Fibroblast of skin of left quadriceps (primary cell): ENCODE data around the gene MAB21L1.

ENCODE experiments used
- DNase-seq, 2 experiments: peaks; one replicate each; pipeline ENCODE4 v3.0.0-alpha.2; 2013; ENCODE audit warnings: low read depth in 2 of 2

The MAB21L1 gene

DNA sequence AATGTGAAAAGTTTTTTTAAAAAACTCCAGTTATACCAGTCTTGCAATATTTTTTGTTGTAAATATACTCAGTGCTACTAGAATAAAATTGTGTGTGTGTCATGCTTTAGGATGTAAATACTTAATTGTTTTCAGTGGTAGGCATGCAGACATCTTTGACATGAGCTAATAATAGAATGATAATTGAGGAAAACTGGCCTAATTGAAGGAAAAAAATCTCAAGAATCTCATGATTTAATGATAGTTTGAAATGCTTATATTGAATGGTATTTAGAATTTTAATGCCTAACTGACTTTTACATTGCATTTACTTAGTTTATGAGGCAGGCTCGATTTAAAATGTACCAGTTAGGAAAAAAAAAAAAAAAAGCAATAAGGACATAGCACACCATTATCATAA, 3.2 kb upstream of the MAB21L1 start:
- no peak for DNase-seq

DNA sequence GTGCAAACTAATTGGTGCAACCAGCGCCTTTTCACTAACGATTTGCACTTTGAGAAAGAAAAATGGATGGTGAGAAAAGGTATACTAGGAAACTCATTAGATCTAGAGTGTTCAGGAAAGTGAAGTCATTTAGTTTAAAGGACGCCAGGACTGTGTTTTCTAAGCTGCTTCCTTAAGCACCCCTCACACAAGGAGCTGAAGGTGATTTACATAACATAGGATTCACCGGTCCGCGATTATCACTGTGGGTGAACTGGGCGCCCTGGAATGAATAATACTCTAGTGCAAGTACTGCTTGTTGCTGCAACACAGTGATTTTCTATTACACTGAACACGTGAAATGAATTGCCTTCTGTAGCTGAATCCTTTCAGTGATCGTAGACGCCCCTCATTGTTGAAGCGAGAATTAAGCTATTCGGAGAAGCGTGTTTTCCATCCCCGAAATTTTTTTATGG, 2.6 kb upstream of the MAB21L1 start:
- no peak for DNase-seq

DNA sequence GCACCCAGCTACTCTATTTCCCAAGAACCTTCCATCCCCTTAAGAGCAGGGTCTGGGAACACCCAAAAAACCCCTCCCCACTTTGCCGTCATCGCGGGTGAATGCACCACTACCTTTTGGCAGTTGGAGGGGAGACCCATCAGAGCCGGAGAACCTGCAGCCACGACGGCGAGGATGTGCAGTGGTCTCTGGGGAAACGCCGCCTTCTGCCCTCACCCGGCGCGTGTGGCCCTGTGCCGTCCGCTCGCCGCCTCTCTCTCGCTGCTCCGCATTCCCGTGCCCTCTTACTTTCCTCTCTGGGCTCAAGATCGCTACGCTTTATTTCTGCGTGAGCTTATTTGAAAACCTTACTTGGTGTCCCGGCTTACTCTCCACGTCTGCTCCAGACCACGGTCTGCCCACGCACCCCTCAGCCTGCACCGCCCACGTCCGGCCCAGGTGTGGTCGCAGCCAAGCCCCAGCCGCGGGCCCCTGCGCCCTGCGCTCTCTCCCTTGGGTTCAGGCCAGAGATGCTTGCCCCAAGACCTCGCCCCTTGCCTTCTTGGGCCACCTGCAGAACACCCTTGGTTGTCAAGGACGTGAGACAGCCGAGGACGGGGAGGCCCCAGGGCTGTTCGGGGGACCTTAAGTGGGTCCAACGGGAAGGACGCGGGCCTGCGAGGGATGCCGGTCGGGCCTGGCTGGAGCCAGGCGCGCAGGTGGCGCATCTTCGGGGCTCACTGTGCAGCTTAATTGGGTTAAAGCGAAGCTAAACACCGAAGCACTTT, 2.0 kb upstream of the MAB21L1 start:
- DNase-seq = no peak

DNA sequence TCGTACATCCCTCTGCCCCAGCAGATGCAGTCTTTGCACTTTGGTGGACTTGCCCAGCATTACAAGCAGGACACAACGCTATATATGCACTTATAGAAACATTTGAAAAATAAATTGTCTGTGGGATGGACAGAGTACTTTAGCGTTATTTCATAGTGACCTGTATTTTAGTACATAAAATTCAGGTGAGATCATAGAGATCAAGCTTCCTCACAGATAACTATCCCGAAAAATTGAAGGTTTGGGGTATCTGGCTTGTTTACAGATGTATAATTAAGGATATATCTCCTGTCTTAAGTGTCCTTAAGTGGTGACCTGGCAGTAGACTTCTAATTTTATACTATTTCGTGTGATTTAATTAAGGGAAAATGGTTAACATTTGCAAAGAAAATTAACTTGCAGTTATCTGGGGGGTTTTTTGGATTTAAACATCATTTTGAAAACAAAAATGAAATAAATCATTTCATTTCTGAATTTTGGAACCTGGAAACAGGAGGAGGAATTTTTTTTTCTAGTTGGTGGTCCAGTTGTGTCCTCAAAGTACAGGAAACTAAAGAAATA, 977 bp upstream of the MAB21L1 start:
- DNase-seq = no peak

DNA sequence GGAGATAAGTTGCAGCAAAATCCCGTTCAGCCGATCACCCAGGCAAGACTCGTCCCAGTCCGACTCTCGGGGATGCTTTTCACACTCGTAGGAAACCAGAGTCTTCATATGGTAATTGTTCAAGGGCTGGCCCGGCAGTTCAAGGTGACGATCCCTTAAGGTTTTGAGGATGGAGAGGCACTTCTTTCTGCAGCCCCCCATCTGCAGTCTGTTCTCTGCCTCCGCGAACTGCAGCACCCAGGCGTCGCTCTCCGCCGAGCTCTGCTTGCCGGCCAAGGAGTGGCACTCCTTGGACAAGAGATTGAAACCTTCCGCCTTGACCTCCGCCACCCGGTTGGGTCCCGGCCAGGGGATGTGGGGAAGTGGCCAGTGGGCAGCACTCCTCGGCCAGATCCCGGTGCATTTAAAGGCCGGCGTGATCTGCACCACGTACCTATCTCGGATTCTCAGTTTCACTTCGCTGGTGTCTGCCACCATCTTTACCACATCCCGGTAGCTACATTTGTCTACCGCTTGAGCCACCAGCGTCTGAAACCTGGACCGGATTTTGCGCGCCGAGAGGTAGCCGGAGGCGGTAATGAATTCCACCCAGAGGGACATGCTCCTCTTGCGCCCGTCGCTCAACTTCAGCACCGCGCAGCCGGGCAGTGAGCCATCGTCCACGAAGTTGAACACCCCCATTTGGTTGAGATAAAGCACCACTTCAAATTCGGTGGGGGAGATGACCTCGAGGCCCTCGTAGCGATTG, 1.1 kb downstream of the MAB21L1 start:
- DNase-seq = no peak

DNA sequence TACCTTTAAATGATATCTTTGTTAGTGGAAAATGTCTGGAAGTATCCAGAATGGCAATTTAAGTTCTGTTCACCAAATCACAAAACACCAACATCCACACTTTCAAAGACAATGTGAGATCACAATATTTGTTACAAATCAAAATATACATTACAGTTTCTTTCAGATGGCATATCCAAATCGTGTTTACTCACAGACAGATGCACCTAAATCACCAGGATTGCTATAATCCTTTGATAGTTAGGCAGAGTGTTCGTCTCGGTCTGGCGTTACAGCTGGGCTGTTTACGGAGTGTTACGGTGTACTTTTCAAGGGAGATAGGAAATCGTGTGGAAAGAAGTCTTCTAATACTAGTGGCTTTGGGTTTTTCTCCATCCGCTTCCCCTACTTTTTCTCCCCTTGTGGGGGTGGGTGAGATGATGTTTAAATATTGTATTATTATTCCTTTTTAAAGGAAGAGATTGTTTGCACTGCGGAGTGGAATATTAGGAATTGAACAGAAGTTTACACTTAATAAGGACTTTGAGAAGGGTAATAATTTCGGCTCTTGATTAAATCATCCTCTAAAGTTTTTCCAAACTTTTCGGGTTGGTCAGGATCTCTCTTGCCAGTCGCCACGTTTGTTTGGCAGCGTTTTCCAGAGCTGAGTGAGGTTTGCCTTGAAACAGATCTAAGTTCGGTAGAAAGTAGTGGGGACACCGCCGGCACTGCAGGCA, 1.8 kb downstream of the MAB21L1 start:
- DNase-seq = no peak

DNA sequence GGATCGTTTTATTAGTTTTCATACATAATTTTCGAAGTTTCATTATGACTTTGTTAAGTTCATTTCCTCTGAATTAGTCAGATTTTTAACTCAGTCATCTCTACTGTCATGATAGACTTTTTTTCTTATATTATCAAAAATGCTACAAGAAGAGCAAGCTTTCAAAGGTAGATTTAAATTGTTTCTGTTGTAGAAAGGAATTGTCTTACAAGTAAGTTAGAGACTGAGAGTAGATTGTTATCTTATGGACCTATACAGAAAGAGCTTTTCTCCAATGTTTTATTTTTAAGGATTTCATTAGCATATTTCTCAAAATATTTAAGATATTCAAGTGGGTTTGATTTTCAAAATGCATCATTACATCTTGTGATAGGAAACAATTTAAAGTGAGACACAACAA, 2.7 kb downstream of the MAB21L1 start:
- DNase-seq = no peak

DNA sequence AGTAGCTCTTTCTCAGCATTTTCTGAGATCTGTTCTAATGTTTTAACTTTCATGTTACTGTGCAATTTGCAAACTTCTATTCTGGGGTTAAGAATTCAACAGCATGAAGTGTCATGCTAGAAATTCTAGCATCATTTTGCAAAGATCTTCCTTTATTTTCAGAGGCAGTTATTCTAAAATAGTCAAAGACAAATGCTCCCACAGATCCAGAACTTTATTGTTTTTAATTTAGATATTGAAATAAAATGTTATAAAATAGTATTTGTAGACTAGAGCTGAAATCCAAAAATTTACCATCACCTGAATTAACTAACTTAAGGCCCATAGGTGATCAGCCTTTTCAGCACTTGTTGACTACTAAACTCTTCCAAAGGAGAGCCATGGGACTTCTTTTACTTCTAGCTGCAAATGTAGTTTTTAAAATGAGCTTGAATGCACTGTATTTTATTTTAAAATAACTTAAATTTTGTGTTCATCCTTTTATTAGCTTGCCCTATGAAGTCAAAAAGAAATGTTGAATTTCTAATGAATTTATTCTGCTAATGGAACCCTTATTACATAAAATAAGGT, 3.2 kb downstream of the MAB21L1 start:
- no peak for DNase-seq

DNA sequence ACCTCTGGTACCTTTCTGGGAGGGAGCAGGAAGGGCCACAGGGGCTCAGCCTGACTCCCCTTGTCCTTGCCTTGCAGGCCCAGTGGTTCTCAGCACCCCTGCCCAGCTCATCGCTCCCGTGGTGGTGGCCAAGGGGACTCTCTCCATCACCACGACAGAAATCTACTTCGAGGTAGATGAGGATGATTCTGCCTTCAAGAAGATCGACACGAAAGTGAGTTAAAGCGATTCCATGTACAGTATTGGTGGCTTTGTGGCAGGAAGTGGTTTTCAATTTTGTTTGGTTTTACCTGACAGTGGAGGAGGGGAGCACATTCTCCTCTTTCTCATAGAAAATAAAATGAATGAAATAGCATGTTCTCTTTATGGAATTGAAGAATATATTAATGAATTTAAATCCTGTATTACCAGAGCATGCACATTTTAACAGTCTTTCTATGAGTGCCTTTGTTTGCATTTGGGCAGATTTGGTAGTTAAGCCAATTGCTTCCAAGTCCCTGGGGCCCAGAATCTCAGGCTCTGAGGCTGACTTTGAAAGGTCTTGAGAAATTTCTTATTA, 4.1 kb downstream of the MAB21L1 start:
- DNase-seq = no peak

DNA sequence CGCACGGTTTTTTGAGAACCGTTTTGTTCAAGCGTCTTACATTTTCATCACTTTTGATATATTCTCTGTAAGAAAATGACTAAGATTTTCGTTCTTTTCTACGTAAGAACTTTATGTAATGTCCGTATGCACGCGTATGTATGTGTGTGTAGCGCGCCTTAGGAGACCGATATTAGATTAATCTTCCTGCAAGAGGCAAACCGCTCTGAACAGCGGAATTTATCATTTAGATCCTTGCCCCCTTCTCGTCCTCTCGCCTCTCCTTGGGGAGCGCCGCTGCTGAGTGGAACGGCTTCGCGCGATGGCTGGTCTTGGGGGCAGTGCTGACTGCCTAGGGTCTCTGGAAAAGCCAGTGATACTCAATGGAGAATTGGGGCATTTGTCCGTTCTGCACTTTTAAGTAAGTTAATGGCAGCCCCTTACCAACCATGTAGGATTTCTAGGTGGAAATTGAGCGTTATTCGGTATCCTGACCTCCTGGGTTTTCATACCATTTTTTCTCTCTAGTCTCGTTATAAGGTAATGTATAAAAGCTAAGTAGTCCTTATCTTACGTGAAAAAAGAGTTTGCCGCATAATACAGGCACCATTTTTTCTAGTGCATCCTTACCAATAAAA, 4.7 kb downstream of the MAB21L1 start:
- DNase-seq = no peak

DNA sequence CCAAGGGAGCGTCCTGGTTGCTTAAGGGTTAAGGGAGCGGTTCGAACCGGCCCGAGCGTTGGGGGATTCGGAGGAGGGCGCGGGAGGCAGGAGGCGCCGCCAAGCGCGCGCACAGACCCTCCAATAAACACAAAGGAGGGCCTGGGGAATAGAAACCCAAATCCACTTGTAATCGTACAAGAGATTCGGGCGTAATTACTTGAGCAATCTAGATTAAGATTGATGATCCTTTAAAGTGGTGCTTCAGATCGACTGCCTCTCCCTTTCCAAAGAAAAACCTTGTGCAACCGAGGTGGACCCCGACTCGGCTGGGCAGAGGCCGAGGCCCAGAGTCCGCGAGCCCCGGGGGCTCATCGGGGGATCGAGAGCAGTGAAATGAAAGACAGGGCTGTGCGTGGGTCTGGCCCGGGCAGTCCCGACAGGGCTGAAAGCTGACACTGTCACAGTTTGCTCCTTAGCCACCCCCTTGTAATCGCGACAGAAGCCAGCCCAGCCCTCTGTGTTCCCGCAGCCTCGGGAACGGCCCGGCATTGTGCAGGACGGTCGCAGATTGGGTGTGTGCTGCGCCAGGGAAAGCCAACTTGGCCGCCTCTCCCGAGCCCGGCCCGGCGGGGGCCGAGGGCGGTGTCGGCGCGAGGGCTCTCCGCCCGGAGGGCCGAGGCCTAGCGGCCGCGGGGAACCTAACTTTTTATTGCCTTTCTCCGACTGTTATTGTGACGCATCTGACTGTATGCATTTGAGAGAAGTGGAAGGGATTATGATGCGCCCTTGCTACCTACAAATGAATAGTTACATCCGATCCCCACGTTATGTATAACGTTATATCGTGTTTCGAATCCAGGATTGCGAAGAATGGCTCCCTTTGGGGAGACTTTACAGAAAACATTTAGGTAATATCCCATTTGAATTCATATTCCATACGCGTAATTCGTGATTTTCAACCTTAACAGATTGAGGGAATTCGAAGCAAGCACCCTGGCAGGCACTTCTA, 5.5 kb downstream of the MAB21L1 start:
- no peak for DNase-seq

DNA sequence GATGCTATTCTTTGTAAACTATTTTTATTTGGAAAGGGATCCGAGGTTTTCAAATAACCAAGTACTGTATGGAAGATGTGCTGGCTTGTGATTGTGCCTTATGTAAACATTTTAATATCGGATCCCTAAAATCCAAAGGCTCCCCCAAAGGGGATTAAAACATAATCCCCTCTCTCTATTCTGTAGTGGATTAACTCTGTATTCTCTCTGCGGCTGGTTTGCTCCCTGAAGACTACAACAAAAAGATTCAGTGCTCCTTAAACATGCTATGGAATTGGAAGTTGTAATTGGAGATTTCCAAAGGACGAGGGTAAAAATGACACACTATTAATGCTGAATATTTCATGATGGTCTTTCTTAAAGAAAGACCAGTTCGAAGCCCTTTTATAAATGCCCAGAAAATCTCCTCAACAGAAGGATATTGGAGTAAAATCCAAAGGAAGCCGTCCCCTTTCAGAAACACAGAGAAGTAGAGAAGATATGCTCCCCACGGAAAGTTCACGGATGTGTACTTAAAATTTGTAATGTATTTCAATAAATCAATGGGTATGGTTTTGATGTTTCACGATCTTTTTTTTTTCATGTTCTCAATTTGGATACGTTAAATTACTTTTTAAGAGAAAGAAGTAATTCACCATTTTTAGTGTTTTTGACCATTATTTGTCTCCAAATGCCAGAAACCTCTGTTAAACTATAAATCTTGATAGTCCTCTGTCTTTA, 6.5 kb downstream of the MAB21L1 start:
- no peak for DNase-seq

DNA sequence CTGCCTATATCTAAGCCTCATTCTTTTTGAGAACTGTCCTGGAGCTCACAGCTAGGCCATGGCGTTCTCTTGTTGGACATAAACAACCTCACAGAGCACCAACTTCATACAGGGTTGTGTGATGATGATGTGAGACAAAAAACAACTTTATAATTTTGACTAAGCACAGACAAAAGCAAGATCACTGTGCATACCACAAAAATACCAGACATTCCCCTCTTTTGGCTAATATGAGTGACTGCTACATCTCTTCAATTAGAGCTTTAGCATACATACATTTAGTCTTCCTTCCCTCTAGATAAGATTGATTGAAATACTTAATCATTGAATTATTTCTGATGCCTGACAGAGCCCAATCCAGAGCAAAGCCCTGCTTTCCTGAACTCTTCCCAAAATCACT, 8.3 kb downstream of the MAB21L1 start:
- no peak for DNase-seq

DNA sequence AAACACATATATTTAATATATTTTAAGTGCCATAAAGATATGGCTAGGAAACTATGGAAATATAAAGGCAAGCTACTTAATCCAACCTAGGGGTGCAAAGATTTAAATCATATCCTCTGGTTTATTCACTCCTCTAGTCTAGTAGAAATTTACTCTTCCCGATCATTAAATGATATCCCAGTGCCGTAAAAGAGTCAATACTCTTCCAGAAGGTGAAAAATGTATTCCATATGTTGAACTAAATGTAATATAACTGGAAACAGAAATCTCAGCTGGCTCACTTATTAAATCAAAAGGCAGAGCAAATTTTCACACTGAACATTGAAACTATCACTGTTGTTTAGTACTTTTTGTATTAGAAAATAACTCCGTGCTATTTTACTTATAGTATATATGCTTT, 11.1 kb downstream of the MAB21L1 start:
- no peak for DNase-seq

DNA sequence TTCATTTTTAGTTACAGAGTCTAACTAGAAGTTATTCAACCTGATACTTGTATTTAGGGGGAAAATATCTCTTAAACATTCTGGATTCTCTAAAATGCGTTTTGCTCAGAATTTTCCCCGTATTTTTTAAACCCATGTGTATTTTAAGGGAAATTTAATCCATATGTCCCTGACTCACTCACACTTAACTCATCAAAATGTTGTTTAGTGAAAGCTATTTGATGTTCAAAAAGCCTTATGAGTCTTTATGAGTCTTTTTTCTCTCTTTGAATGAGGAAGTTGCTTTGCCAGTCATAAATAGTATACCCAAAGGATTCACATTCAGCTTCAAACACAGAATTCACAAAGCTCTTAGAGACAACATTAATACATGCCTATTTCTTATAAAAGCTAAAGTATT, 16.4 kb downstream of the MAB21L1 start:
- no peak for DNase-seq

DNA sequence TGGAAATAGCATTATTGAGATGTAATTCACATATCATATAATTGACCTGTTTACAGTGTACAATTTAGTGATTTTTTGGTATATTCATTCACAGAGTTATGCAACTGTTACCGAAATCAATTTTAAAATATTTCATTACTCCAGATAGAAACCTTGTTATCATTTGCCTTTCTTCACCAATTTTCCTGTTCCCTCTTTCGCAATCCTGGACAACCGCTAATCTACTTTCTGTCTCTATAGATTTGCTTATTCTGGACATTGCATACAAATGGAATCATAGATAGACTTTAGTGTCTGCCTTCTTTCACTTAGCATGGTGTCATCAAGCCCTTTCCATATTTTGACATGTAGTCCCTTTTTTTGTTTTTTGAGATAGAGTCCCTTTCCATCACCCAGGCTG, 19.2 kb downstream of the MAB21L1 start:
- DNase-seq = no peak

DNA sequence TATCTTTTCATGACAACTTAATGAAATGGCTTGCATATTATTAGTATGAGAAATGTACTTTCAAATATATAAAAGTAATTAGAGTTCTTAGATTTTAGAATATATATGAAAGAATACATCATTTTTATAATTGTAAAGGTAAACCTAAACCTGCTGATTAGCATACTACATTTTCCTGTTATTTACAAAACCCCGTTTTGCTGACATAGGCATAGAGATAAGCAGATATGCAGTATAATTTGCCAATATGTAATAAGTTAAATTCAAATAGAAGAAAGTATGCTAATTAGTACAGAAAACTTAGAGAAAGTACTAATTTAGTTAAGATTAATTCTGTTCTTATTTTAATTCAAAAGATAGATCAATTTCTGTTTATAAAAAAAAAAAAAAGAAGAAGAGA, 21.5 kb downstream of the MAB21L1 start:
- no peak for DNase-seq

DNA sequence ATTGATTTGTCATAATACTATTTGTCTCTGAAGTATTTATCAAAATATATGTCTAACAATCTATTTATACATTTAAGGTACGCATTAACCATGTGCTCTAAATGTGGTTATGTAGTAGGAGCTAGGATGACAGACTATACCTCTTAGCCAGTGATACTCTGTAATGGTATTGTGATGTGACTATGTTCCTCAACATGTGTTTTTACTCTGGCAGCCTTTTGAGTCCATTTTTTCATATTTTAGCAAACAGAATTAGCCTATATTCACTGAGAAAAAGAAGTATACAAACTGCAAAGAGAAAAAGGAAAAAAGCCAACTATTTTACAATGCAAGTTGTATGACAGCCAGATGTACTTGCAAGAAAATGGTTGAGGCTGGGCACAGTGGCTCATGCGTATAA, 26.7 kb downstream of the MAB21L1 start:
- no peak for DNase-seq

DNA sequence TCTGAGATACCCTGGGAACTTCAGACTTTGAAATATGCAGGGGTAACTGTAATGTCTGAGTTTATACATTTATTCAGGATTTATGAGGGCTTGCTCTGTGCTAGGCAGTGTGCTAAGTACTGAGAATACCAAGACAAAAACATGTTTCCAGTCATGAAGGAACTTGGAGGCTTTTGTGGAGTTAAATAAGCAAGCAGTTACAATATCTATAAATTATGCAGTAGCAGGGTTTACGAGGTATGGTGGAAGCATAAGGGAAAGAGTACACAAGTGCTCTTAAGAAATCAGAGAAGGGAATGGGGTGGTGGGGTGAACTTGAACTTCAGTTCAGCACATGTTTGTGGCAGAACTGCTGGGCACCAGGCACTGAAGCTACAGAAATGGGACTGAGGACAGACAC, 28.0 kb downstream of the MAB21L1 start:
- DNase-seq = no peak
